ENCODE measurements around the gene MAEA.
"Not testable (repeated sequence)": the region's sequence is repeated elsewhere in the genome, so short reads cannot be mapped to it uniquely, and the experiment has no call there.

The MAEA gene

DNA sequence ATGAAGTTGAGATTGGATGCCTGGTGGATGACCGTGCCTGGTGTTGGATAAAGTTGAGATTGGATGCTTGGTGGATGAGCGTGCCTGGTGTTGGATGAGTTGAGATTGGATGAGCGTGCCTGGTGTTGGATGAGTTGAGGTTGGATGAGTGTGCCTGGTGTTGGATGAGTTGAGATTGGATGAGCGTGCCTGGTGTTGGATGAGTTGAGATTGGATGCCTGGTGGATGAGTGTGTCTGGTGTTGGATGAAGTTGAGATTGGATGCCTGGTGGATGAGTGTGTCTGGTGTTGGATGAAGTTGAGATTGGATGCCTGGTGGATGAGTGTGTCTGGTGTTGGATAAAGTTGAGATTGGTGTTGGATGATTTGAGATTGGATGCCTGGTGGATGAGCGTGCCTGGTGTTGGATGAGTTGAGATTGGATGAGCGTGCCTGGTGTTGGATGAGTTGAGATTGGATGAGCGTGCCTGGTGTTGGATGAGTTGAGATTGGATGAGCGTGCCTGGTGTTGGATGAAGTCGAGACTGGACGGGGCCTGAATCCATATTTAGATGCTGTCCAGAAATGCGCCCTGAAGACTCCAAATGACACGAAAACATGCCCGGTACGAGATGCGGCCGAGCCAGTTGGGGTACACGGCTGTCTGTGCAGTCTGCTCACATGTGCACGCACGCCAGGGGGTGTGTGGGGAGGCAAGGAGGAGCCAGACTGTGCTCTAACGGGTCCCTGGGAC lies 34.9 kb downstream of the MAEA start:
- not testable (repeated sequence) for DNase-seq

DNA sequence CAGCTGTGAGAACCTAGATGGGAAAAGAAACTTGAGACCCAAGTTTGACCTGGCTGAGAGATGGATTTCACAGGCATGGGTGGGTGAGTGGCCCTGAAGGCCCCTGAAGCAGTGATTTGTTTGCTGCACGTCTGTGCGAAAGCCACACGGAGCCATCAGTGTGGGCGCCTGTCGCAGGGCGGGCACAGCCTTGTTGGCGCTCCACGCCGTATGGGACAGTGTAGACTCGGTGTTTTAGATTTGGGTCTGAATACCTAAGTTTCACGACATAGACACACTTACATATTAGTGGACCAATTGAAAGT lies 35.4 kb downstream of the MAEA start:
- DNase-seq: no peak

DNA sequence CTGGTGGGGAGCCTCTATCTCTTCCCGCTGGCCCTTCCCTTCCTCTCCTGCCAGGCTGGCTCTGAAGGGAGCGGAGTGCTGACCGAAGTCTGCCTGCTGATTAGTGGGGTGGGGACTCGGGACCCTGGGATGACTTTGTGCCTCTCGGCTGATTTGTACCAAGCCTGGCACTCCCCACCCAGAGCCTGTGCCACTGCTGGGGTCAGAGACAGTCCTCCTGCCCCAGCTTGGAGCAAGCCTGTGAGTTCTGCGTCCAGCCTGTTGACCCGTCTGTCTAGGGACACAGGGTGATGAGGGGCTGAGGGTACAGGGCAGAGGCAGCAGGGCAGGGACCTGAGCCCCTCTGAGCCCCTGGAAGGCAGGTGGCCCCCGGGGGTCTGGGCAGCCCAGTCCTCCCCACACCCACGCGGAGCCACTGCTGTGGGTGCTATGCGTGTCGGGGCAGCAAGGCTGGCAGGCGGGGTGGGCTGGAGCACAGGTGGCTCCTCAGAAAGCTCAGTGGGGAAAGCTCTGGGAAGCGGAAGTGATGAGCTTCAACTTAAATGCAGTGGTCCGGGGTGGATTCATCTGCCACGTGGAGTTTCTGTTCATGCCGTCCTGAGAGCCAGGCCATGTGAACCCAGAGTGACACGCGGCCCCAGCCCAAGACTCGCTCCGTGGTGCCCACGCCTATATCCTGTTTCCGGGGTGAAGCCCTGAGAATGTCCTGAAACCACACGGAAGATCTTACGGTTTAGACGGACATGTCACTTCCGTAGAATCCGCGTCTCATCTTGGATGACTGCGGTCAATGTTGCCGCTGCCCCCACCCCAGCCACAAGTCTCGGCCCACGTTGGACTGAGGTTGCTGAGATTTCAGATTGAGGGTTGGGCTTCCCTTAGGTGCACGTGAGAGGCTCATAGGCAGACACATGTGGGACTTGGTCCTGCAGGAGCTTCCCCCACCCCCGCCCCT lies 36.3 kb downstream of the MAEA start:
- DNase-seq: no peak

DNA sequence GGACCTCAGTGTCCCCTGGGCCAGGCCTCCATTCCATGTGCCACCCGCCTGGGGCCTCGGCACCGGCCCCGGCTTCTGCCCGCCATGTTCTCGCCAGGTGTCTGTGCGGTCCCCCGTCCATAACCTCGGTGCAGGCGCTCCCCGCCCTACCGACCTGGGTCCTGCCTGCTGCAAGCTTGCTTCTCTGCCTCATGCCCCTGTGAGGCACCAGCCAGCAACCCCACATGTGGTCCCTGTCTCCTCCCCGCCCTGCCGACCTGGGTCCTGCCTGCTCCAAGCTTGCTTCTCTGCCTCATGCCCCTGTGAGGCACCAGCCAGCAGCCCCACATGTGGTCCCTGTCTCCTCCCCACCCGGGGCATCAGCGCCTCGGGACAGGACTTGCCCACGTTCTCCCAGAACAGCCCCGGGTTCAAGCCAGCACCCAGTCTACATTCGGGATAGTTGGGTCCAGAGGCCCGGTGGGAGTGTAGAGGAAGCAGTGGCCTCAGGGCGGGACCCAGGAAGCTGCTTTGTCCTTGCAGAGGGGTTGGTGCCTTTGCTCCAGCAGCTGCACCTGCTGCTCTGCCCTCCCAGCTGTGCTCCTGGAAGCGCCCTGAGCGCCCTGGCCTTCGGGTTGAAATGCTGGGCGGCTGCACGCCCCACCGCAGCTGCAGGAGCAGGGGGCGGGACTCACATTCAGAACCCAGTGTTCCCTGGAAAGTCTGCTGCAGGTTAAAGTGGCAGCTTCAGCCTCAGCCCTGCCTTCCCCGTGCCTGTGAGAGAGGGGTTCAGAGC lies 37.2 kb downstream of the MAEA start:
- no peak for DNase-seq

DNA sequence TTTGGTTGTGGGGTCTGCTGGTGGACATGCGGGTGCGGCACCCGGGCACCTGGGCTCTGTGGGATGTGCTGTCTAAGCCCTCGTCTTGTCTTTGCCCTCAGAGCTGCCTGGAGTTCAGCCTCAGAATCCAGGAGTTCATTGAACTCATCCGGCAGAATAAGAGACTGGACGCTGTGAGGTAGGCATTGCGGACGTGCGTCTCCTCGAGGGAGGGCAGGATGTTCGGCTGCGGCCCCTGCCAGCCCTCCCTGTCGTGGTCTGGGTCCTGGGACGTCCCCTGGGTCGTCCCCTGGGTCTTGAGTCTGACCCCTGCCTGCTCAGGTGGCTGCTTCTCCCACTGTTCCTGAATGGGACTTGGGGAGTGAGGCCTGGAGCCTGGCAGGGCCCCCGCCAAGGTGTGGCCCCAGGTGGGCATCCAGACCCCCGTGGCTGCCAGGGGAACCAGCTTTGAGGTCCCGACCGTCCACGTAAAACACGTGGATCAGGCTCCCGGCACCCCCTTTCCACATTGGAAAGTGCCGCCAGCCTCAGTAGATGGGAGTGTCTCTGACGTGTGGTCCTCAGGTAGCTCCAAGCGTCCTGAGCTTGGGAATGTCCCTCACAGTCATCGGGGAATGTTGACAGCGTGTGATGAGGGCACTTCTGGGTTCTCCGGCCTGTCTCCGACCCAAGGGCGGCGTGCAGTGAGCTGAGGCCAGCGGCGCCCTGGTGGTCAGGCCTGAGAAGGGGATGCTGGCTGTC lies 38.0 kb downstream of the MAEA start:
- no peak for DNase-seq

DNA sequence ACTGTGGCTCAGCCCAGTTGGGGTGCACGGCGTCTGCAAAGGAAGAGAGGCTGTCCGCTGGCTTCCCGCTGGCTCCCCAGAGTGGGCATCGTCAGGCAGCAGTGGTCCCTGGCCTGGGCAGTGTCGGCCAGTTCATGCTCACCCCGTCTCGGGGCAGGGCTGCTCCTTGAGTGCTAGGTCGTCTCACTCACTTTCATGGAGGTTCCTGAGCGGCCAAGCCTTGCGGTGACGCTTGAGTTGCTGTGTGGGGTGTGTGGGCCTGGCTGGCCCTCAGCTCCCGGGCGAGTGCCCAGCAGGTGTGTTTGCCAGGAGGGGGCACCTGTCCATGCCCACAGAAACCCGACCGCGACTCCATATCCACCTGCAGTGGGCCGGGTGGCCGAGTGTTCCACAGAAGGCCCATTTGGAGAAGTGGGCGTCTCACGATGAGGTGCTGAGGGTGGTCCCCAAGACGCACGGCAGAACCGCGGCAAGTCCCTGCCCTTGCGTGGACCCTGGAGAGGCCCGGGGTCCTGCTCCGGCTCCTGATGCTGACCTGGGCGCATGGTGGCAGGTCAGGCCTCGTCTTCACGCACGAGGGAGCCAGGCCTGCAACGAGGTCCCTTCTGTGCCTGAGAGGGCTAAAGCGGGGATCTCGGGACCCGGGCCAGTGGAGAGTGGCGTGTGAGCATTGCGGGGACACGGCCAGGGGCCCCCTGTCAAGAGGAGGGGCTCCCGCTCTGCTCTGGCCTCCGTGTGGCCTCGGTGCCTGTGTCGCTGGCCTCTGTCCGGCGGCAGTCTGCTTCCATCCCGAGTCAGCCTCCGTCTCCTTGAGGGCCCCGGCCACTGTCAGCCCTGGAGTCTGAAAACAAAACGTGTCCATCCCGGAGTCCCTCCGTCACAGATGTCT lies 38.8 kb downstream of the MAEA start:
- DNase-seq: no peak

DNA sequence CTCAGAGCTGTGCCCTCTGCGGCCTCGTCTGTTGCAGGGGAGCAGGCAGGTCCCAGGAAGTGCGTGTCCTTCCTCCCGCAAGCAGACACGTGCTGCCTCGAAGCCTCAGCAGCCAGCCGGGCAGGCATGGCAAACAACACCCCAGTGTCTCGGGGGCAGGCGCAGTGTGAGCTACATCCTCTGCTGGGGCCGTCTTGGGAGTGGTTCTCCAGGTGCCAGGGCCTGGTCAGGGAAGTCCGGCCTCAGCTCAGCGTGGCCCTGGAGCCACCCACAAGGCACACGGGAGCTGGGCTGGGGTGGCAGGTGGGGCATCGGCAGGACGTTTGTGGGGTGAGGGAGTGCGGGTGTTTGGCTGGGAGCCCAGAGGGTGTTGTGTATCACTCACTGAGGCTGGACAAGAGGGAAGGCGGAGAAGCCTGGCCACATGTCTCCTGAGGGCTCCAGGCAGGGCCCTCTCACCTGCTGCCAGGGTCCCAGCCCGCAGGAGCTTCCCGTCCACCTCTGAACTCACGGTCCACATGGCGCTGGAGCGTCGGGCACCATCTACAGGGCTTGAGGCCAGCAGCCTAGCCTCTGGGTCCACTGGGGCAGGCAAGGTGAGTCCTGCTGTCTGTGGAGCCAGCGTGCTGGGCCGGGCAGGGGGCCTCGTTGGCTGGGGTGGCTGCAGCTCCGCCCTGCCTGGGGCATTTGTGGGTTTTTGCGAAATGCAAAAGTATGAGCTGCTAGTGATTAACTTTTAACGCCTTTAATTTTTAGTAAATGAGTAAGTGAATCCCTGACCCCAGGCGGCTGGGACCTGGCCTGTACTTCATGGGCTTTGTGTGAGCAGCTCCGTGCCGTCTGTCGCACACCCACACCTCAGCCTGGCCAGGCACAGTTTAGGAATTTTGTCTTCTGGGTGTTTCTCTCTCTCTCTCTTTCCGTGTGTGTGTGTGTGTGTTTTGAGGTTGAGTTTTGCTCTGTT lies 40.0 kb downstream of the MAEA start:
- no peak for DNase-seq

DNA sequence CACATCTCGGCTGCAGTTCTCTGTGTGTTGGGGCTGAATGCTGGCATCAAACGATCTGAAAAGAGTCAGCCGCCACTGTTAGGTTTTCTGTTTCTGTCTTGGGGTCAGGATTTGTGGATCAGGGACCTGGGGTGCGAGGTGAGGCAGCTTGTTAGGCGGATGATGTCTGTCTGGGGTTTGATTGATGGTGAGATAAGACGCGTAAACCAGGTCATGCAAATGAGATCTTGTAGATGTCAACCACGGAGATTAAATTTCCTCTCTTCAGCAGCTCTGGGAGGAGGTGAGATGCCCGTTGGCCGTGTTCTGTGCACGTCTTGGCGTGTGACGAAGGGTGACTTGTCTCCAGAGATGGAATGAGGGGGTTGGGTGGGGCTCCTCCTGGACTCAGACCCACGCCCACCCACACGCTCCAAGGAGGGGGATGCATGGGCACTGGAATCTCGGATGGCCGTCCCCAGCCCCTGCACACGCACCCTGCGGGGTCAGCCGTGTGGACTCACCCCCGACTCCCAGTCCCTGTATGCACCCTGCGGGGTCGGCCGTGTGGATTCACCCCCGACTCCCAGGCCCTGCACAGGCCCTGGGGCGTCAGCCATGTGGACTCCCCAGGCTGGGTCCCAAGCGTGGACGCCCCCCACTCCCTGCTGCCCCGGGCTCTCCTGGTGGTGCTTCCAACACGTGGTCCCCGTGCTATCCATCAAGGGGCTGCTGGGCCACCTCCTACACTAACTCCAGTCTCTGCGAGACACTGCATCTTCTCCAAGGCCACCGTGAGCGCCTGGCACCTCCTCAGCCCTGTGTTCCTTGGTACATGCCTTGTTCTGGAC lies 41.3 kb downstream of the MAEA start:
- no peak for DNase-seq

DNA sequence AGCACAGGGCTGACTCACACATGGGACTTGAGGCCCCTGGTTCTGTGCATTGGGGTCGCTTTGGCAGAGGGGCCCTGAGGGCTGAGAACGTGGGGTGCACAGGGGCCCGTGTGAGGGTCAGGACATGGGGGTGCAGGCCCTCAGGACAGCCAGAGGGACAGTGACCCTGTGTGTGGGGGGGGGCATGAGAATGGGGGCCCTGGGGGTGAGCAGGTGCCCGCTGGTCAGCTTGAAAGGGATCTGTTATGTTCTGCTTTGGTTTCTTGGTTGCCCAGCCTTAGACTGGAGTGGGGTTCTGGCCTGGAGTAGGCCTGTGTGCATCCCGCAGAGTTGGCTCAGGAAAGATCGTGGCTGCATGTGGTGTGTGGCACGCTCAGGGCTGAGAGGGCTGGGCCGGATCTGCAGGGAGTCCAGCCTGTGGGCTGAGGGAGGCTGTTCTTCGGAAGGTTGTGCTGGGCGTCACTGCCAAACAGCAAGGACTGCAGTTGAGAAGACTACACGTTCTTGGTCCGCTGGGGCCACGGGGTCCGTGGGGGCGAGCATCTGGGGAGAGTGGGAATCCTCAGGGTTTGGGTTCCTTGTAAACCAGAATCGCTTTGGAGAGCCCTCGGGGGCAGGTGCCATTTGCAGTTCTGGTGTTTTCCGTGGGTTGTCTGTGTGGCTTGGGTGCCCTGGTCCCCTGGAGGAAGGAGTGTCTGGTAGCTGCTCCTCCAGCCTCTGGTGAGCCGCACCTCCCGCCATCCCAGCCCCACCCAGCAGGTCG lies 42.1 kb downstream of the MAEA start:
- no peak for DNase-seq

DNA sequence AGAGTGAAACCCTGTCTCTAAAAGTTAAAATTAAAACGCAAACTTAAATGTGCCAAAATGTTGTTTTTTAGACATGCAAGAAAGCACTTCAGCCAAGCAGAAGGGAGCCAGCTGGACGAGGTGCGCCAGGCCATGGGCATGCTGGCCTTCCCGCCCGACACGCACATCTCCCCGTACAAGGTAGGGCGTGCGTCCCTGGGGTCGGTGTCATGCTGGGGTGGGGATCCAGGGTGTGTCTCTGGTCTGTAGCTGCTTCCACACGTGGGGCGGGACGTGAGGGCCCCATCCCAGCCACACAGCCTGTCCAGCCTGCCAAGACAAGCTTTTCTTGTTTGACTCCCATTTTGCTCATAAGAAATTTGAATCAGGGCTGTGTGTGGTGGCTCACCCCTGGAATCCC lies 43.0 kb downstream of the MAEA start:
- DNase-seq: no peak

DNA sequence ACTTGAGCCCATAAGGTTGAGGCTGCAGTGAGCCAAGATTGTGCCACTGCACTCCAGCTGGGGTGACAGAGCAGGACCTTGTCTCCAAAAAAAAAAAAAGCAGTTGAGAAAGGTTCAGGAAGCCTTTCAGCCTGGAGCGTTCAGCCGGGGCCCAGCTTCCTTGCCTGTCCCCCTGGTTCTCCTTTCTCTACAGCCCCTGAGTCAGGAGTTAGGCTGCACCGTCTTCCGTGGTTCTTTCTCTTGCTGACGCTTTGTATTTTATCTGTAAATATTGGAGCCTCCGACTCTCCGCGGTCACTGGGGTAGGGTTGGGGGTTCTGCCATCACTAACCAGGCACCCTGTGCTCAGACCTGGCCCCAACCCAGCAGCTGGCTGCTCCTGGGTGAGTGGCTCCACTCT lies 43.6 kb downstream of the MAEA start:
- no peak for DNase-seq

DNA sequence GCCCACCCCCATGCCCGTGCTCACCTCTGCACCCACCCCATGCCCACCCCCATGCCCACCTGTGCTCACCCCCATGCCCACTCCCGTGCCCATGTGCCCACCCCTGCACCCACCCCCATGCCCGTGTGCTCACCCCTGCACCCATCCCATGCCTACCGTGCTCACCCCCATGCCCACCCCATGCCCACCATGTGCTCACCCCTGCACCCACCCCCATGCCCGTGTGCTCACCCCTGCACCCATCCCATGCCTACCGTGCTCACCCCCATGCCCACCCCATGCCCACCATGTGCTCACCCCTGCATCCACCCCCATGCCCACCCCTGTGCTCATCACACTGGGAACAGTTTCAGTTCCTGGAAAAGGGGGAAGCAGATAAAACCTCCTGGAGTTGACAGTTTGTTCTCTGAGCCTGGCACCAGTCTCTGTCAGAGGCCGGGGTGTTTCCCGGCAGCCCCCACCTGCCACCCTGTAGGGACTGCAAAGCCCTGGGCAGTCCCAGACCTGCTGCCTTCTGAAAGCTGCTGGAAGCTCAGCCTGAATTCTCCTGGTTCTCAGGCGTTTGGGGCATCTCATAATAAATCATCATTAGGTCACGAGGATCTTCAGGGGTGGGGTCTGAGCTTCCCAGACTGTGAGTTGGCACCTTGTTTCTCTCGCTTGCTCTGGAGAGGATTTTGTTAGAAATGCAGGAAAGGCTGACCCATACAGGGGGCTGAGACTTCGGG lies 44.3 kb downstream of the MAEA start:
- DNase-seq: not testable (repeated sequence)

DNA sequence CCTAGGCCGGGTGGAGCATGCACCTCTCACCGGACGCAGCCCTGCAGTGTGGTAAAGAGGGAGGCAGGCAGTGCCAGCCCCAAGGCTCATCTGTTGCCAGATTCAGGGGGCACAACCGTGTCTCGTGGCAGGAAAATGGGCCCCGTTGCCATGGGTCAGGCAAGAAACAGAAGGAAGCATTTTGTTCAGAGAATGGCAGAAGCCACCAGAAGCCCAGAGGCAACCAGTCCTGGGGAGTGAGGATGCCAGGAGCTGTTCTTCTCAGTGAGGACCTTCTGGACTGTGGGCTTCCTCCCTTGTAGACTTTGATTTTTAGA lies 44.8 kb downstream of the MAEA start:
- DNase-seq: no peak

DNA sequence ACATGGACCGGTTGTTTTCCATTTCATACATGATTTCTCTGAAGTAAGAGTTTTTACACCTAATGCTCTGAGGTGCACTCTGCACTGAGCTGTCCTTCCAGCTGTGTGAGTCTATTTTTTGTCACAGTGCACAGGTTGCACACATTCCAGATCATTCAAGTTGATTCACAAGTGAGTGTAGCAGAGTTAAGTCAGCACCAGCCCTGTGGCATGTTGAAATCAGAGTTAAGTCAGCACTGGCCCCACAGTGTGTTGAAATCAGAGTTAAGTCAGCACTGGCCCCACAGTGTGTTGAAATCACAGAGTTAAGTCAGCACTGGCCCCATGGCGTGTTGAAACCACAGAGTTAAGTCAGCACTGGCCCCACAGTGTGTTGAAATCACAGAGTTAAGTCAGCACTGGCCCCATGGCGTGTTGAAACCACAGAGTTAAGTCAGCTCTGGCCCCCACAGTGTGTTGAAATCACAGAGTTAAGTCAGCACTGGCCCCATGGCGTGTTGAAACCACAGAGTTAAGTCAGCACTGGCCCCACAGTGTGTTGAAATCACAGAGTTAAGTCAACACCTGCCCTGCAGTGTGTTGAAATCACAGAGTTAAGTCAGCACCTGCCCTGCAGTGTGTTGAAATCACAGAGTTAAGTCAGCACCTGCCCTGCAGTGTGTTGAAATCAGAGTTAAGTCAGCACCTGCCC lies 45.6 kb downstream of the MAEA start:
- DNase-seq: not testable (repeated sequence)

DNA sequence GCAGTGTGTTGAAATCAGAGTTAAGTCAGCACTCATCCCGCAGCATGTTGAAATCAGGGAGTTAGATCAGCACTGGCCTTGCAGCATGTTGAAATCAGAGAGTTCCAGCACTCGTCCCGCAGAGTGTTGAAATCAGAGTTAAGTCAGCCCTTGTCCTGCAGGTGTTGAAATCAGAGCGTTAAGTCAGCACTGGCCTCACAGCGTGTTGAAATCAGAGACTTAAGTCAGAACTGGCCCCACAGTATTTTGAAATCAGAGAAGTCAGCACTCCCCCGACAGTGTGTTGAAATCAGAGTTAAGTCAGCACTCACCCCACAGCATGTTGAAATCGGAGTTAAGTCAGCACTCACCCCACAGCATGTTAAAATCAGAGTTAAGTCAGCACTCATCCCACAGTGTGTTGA lies 46.4 kb downstream of the MAEA start:
- DNase-seq: no peak

DNA sequence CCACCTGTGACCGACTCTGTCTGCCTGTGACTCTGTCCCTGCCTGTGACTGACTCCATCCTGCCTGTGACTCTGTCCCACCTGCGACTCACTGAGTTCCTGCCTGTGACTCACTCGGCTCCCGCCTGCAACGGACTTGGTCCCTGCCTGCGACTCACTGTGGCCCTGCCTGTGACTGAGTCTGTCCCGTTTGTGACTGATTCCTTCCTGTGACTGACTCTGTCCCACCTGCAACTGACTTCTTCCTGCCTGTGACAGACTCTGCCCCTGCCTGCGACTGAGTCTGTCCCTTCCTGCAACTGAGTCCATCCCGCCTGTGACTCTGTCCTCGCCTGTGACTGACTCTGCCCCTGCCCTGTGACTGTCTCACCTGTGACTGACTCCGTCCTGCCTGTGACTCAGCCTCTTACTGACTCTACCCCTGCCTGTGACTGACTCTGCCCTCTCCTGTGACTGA lies 47.7 kb downstream of the MAEA start:
- no peak for DNase-seq

DNA sequence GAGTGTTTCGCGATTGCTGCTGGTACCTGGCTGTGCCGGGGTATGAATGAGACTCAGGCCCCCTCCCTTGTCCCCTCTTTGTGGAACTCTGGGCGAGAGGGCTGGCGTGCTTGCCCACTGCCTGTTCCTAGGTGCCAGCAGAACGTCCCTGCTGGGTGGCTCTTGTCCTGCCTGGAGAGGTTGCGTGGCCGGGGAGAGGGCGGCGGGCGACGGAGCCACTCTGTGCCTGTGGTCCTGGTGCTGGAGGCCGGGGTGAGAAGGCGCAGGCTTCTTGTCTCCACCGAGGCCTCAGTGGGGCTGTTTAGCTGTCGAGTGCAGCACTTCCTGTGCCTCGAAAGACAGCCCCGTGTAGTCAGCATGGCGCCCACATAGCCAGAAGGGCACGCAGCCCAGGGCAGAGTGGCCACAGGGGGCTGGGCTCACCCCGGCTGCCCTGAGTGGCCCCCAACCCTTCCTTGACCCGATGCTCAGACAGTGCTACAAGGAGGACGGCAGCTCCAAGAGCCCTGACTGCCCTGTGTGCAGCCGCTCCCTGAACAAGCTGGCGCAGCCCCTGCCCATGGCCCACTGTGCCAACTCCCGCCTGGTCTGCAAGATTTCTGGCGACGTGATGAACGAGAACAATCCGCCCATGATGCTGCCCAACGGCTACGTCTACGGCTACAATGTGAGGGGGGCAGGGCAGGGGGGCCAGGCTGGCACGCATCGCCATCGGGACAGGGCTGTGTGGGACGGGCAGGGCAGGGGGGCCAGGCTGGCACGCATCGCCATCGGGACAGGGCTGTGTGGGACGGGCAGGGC lies 48.5 kb downstream of the MAEA start:
- DNase-seq: no peak

Data from NK-92 treated with Interleukin-12 subunit alpha and Interleukin-12 subunit beta, amount 100 ng/mL, for 24 hours (cell line).